ENCODE data around the gene CACNB2. TPM values are rescaled to one million over a fixed set of nuclear protein-coding genes. Genes with fewer than 3 reads are reported as not detected.

CACNB2 gene
- total RNA-seq, 4 donors from 2014 or later = 0.81 to 13.9 (median 4.5) TPM

DNA sequence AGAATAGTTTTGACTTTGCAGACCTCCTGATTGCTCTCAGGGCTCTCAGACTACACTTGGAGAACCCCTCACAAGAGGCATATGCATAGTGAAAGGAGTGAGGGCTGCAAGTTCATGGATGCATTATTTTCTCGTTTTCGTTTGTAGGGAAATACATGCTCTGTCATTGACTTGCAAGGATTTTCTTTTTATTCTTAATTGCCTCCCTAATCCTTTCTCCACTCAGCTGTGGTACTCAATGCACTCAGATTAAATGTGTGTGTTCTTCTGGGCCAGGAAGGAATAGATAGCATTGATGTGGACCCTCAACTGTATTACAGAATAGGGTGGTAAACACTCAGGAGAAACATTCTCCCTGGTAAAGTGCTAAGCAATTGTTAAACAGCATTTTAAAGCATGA lies 188.7 kb downstream of the CACNB2 start:
- Histone ChIP-seq H3K4me3 (replicated peaks in 1 of 3) (no peak overlapping the region), H3K4me1 (peaks cover 7 to 11% of the 10 kb centered on the region in 2 donors), H3K36me3 (no peaks in the 10 kb centered on the region), H3K27ac (no peak overlapping the region), H3K9me3 (no peaks in the 10 kb centered on the region), H3K27me3 (no peaks in the 10 kb centered on the region)
- TF ChIP-seq POLR2A (IDR thresholded peaks at IDR 0.05) = no peak
- no peak for TF ChIP-seq CTCF (IDR thresholded peaks at IDR 0.05)
- WGBS, 2 donors = 84 to 85% methylated on average over 2 of the region's 2 CpGs
- intact Hi-C loops (cut with DNase I) = no loop called here
- DNase-seq = no peak

DNA sequence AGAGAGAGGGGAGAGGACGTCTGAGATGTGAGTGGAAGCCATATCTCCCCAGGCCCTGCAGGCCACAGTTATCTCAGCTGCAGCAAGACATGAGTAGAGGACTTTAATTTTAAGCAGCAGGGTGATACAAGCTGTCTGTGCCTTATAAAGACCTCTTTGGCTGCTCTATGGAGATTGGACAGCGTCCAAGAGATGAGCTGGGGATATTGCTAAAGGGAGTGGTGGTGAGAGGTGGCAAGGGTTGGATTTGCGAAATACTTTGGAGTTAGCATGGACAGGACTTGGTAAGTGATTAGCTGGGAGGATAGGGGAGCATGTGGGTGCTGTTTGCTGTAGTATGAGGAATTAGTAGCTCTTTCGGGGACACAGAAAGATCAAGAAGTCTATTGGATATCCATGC lies 191.8 kb downstream of the CACNB2 start:
- Histone ChIP-seq H3K9me3 (no peaks in the 10 kb centered on the region), H3K27ac (no peak overlapping the region), H3K4me3 (replicated peaks in 1 of 3) (no peak overlapping the region), H3K36me3 (no peaks in the 10 kb centered on the region), H3K4me1 (no peaks in the 10 kb centered on the region), H3K27me3 (no peaks in the 10 kb centered on the region)
- DNase-seq = no peak
- intact Hi-C loops (cut with DNase I) = no loop called here
- WGBS, 2 donors = 84 to 93% methylated on average over 4 of the region's 4 CpGs
- no peak for TF ChIP-seq CTCF (IDR thresholded peaks at IDR 0.05)
- no peak for TF ChIP-seq POLR2A (IDR thresholded peaks at IDR 0.05)

- Histone ChIP-seq H3K4me1 (no peaks in the 10 kb centered on the region), H3K27ac (no peak overlapping the region), H3K36me3 (no peaks in the 10 kb centered on the region), H3K9me3 (no peaks in the 10 kb centered on the region), H3K4me3 (replicated peaks in 1 of 3) (no peak overlapping the region), H3K27me3 (no peaks in the 10 kb centered on the region)
- no peak for DNase-seq
- WGBS, 2 donors = 85 to 86% methylated on average over 1 of the region's 1 CpG
- no peak for TF ChIP-seq CTCF (IDR thresholded peaks at IDR 0.05)
- intact Hi-C loops (cut with DNase I) = no loop called here
Measured at GRCh38 chr10:18332484-18332883, 192.3 kb downstream of the CACNB2 start.

DNA sequence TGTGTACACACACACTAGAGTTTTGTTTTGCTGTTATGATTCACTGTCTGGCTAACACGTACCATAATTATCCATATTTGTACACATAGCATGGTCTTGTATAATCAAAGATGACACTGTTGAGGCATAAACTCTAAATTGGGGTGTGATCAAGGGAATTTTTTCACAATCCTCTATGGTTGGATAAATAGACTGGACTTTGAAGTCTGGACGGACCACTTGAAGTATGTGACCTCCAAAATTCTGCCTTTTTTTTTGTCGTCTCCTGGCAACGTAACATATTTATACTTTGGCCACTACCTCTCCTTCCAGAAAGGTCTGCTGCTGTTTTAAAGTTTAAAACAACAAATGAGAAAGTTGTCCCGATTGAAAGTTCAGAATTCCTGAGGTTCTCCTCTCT lies 193.4 kb downstream of the CACNB2 start:
- intact Hi-C loops (cut with DNase I) = no loop called here
- TF ChIP-seq POLR2A (IDR thresholded peaks at IDR 0.05) (no peak), CTCF (IDR thresholded peaks at IDR 0.05) (no peak)
- WGBS, 2 donors = 46 to 47% methylated on average over 5 of the region's 5 CpGs
- H3K27me3 ChIP-seq = no peaks in the 10 kb centered on the region
- H3K9me3 ChIP-seq = no peaks in the 10 kb centered on the region
- peak overlapping the region in 2 of 3 donors; percentile 7 to 32 for H3K27ac ChIP-seq
- H3K36me3 ChIP-seq = no peaks in the 10 kb centered on the region
- no peak for DNase-seq
- H3K4me1 ChIP-seq = no peaks in the 10 kb centered on the region
- H3K4me3 ChIP-seq (replicated peaks in 1 of 3) = no peak overlapping the region

- H3K36me3 ChIP-seq = no peaks in the 10 kb centered on the region
- intact Hi-C loops (cut with DNase I) = no loop called here
- H3K27ac ChIP-seq = peak overlapping the region in 2 of 3 donors; percentile 7 to 32
- no peaks in the 10 kb centered on the region for H3K4me1 ChIP-seq
- TF ChIP-seq CTCF (IDR thresholded peaks at IDR 0.05) (no peak), POLR2A (IDR thresholded peaks at IDR 0.05) (no peak)
- H3K9me3 ChIP-seq = no peaks in the 10 kb centered on the region
- WGBS, 2 donors = 29 to 33% methylated on average over 8 of the region's 8 CpGs
- H3K4me3 ChIP-seq (replicated peaks in 1 of 3) = no peak overlapping the region
- peak in 1 of 2 donors; percentile 10 for DNase-seq
- H3K27me3 ChIP-seq = no peaks in the 10 kb centered on the region
Measured at GRCh38 chr10:18334116-18334867, 194.1 kb downstream of the CACNB2 start.
